ENCODE measurements around the gene ADCY5.

Gene ADCY5

GRCh38 chr3:123319760-123320159, 129.1 kb downstream of the ADCY5 start:
- DNase-seq = no peak
- Histone ChIP-seq H4K20me1 (ENCODE audit: insufficient read depth, low read length) (peaks cover 7% of the 10 kb centered on the region; the same call in 1 of the 2 replicates), H3K27ac (ENCODE audit: low read length) (no peak overlapping the region), H2AFZ (ENCODE audit: low read depth, low read length) (no peak overlapping the region), H3K9ac (ENCODE audit: low read depth, low read length) (no peak overlapping the region), H3K4me2 (ENCODE audit: insufficient read depth, low read length) (no peak overlapping the region), H3K4me3 (ENCODE audit: low read depth in 1 of 2, low read length in 2 of 2) (no peak overlapping the region), H3K4me1 (ENCODE audit: insufficient read depth, low read length) (no peaks in the 10 kb centered on the region), H3K9me3 (ENCODE audit: insufficient read depth, low read length, severe bottlenecking) (no peaks in the 10 kb centered on the region), H3K27me3 (ENCODE audit: insufficient read depth, low read length, poor library complexity) (peaks cover 39% of the 10 kb centered on the region), H3K79me2 (ENCODE audit: insufficient read depth, low read length) (no peaks in the 10 kb centered on the region), H3K36me3 (ENCODE audit: insufficient read depth, low read length) (no peaks in the 10 kb centered on the region)
- TF ChIP-seq CTCF (IDR thresholded peaks at IDR 0.05; ENCODE audit: borderline replicate concordance, extremely low read depth, low read length, poor library complexity, severe bottlenecking) = no peak
- no peak for TF ChIP-seq EZH2 (IDR thresholded peaks at IDR 0.05; ENCODE audit: borderline replicate concordance, low read depth, low read length, severe bottlenecking)
- no peak for ATAC-seq (ENCODE audit: insufficient read depth, low read depth)

- Histone ChIP-seq H3K36me3 (ENCODE audit: insufficient read depth, low read length) (no peaks in the 10 kb centered on the region), H3K4me2 (ENCODE audit: insufficient read depth, low read length) (no peak overlapping the region), H2AFZ (ENCODE audit: low read depth, low read length) (no peak overlapping the region), H3K27me3 (ENCODE audit: insufficient read depth, low read length, poor library complexity) (peaks cover 41% of the 10 kb centered on the region), H3K9ac (ENCODE audit: low read depth, low read length) (no peak overlapping the region), H3K4me1 (ENCODE audit: insufficient read depth, low read length) (no peaks in the 10 kb centered on the region), H3K79me2 (ENCODE audit: insufficient read depth, low read length) (no peaks in the 10 kb centered on the region), H3K9me3 (ENCODE audit: insufficient read depth, low read length, severe bottlenecking) (no peaks in the 10 kb centered on the region), H4K20me1 (ENCODE audit: insufficient read depth, low read length) (peaks cover 14% of the 10 kb centered on the region), H3K27ac (ENCODE audit: low read length) (no peak overlapping the region), H3K4me3 (ENCODE audit: low read depth in 1 of 2, low read length in 2 of 2) (no peak overlapping the region)
- no peak for ATAC-seq (ENCODE audit: insufficient read depth, low read depth)
- DNase-seq = no peak
- TF ChIP-seq CTCF (IDR thresholded peaks at IDR 0.05; ENCODE audit: borderline replicate concordance, extremely low read depth, low read length, poor library complexity, severe bottlenecking) = no peak
- TF ChIP-seq EZH2 (IDR thresholded peaks at IDR 0.05; ENCODE audit: borderline replicate concordance, low read depth, low read length, severe bottlenecking) = no peak
Observed at GRCh38 chr3:123318374-123318773, 130.5 kb downstream of the ADCY5 start.

- H3K27me3 ChIP-seq (ENCODE audit: insufficient read depth, low read length, poor library complexity) = peaks cover 44% of the 10 kb centered on the region
Observed at GRCh38 chr3:123317716-123318115, 131.2 kb downstream of the ADCY5 start.

More at GRCh38 chr3:123317716-123318115, 131.2 kb downstream of the ADCY5 start:
- Histone ChIP-seq H3K9ac (ENCODE audit: low read depth, low read length) (no peak overlapping the region), H4K20me1 (ENCODE audit: insufficient read depth, low read length) (peaks cover 10% of the 10 kb centered on the region), H3K9me3 (ENCODE audit: insufficient read depth, low read length, severe bottlenecking) (no peaks in the 10 kb centered on the region), H3K79me2 (ENCODE audit: insufficient read depth, low read length) (no peaks in the 10 kb centered on the region), H3K4me3 (ENCODE audit: low read depth in 1 of 2, low read length in 2 of 2) (no peak overlapping the region), H3K4me2 (ENCODE audit: insufficient read depth, low read length) (no peak overlapping the region), H3K27ac (ENCODE audit: low read length) (no peak overlapping the region), H3K4me1 (ENCODE audit: insufficient read depth, low read length) (no peaks in the 10 kb centered on the region), H3K36me3 (ENCODE audit: insufficient read depth, low read length) (no peaks in the 10 kb centered on the region), H2AFZ (ENCODE audit: low read depth, low read length) (no peak overlapping the region)
- no peak for DNase-seq
- ATAC-seq (ENCODE audit: insufficient read depth, low read depth) = no peak
- TF ChIP-seq CTCF (IDR thresholded peaks at IDR 0.05; ENCODE audit: borderline replicate concordance, extremely low read depth, low read length, poor library complexity, severe bottlenecking) (no peak), EZH2 (IDR thresholded peaks at IDR 0.05; ENCODE audit: borderline replicate concordance, low read depth, low read length, severe bottlenecking) (no peak)
